ENCODE results near the gene GARIN5A.
A peak's percentile ranks its signal among the peaks of the same experiment; 100 is the strongest.

Gene GARIN5A

GRCh38 chr19:50476224-50476906 is at the start of gene GARIN5A, which contains the start of gene EMC10:
Gene GARIN5A (minus strand): TSS chr19:50476848. CDS start chr19:50476388, 460 bp downstream.
Gene EMC10 (plus strand): TSS chr19:50476507. CDS start chr19:50476545, 38 bp downstream.
- DNase-seq: peak; percentile 96 to 97

GRCh38 chr19:50522881-50523280 is 46.2 kb upstream of the GARIN5A start:
- no peak for DNase-seq

GRCh38 chr19:50520822-50521465 is 44.3 kb upstream of the GARIN5A start:
- DNase-seq: no peak

- no peak for DNase-seq
Observed at GRCh38 chr19:50519006-50519575, 42.4 kb upstream of the GARIN5A start.

GRCh38 chr19:50518091-50519005 is 41.7 kb upstream of the GARIN5A start:
- no peak for DNase-seq

- no peak for DNase-seq
Observed at GRCh38 chr19:50517704-50518075, 41.0 kb upstream of the GARIN5A start.

GRCh38 chr19:50516964-50517703 is 40.5 kb upstream of the GARIN5A start:
- no peak for DNase-seq

GRCh38 chr19:50516456-50516855 is 39.8 kb upstream of the GARIN5A start:
- no peak for DNase-seq

GRCh38 chr19:50515168-50515561 is 38.5 kb upstream of the GARIN5A start:
- DNase-seq: no peak

GRCh38 chr19:50514346-50515167 is 37.9 kb upstream of the GARIN5A start:
- DNase-seq: no peak

- DNase-seq: no peak
Observed at GRCh38 chr19:50513746-50514345, 37.2 kb upstream of the GARIN5A start, which contains the start of gene ASPDH. Gene ASPDH (minus strand): TSS chr19:50513913. CDS start chr19:50513823, 90 bp downstream.

- no peak for DNase-seq
Observed at GRCh38 chr19:50512999-50513745, 36.5 kb upstream of the GARIN5A start.

GRCh38 chr19:50512112-50512998 is 35.7 kb upstream of the GARIN5A start:
- no peak for DNase-seq

GRCh38 chr19:50511069-50511822 is 34.6 kb upstream of the GARIN5A start, which contains the start of gene JOSD2:
Gene JOSD2 (minus strand): TSS chr19:50511191. CDS start chr19:50510431, 760 bp downstream.
- DNase-seq: peak; percentile 96 to 97

GRCh38 chr19:50510700-50511068 is 34.0 kb upstream of the GARIN5A start:
- no peak for DNase-seq

GRCh38 chr19:50510121-50510670 is 33.5 kb upstream of the GARIN5A start:
- no peak for DNase-seq

- no peak for DNase-seq
Observed at GRCh38 chr19:50509366-50509765, 32.7 kb upstream of the GARIN5A start.

- no peak for DNase-seq
Observed at GRCh38 chr19:50508843-50509190, 32.2 kb upstream of the GARIN5A start.

Measured in activated T-cell treated with anti-CD3 and anti-CD28 coated beads, Interleukin-2, amount 50 U/mL, for 48 hours (primary cell).